ENCODE data around the gene MZF1.

DNA sequence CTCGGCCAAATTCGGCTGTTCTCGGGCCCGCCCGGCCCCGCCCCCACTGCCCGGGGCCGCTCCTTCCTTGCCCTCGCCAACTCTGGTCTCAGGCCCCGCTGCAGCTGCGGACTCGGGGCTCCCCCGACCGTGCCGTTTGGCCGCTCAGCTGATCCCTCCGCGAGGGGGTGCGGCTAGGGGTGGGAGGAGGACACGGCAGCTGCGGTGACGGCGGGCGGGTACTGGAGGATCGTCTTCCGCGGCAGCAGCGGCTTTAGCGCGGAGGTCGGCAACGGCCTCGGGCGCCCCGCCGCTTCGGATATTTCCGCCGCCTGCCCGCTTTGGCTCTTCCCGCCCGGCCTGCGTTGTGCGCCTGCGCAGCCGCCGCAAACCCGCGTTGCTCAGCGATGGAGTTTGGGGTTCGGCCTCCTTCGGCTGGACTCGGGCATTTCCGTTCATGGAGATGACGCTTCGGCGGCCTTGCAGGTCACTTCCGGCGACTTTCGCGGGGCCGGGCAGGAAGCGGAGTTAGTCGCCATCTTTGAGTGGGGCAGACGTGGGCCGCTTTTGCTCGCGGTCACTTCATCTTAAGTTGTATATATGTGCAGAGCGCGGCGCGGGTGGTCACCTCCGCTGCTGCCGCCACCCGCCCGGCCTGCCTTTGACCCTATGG, 14.4 kb downstream of the MZF1 start:
- TF ChIP-seq, protein P1, sequence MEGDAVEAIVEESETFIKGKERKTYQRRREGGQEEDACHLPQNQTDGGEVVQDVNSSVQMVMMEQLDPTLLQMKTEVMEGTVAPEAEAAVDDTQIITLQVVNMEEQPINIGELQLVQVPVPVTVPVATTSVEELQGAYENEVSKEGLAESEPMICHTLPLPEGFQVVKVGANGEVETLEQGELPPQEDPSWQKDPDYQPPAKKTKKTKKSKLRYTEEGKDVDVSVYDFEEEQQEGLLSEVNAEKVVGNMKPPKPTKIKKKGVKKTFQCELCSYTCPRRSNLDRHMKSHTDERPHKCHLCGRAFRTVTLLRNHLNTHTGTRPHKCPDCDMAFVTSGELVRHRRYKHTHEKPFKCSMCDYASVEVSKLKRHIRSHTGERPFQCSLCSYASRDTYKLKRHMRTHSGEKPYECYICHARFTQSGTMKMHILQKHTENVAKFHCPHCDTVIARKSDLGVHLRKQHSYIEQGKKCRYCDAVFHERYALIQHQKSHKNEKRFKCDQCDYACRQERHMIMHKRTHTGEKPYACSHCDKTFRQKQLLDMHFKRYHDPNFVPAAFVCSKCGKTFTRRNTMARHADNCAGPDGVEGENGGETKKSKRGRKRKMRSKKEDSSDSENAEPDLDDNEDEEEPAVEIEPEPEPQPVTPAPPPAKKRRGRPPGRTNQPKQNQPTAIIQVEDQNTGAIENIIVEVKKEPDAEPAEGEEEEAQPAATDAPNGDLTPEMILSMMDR (conservative IDR thresholded peaks at IDR 0.05; ENCODE audit: low read depth in 2 of 2) = no peak
- TF ChIP-seq ZNF114 (CRISPR knock-in tag; IDR thresholded peaks at IDR 0.05) = no peak
- no peak for TF ChIP-seq NANOG (IDR thresholded peaks at IDR 0.05; ENCODE audit: borderline replicate concordance)
